Upper lobe of left lung (tissue), 6 donors: Measurements from ENCODE around the gene GLRA2. TPM values are rescaled to one million over a fixed set of nuclear protein-coding genes. Genes with fewer than 3 reads are reported as not detected.

Experiments
- ATAC-seq, 2 donors: fragments of 200-7000 bp; cut with Tn5 transposase; one replicate each; pipeline ENCODE4 v1.9.1; 2022; ENCODE audit warnings: mild to moderate bottlenecking in 2 of 2, moderate library complexity in 2 of 2; ENCODE audit not compliant: low FRiP score in 2 of 2
- DNase-seq, 2 donors: peaks; one replicate each; pipeline ENCODE4 v3.0.0-alpha.2; 2019 to 2020
- H3K27ac ChIP-seq, 4 donors: fragments of 200-600 bp; sonication (generic); one replicate each; pipeline ENCODE4 v1.5.1; 2016 to 2019
- H3K27me3 ChIP-seq, 4 donors: fragments of 200-600 bp; sonication (generic); one replicate each; pipeline ENCODE4 v1.5.1; 2017 to 2019
- H3K36me3 ChIP-seq, 4 donors: fragments of 200-600 bp; sonication (generic); one replicate each; pipeline ENCODE4 v1.5.1; 2016 to 2019
- H3K4me1 ChIP-seq, 4 donors: fragments of 200-600 bp; sonication (generic); one replicate each; pipeline ENCODE4 v1.5.1; 2018 to 2019
- H3K4me3 ChIP-seq, 4 donors: fragments of 200-600 bp; sonication (generic); one replicate each; pipeline ENCODE4 v1.5.1; 2017 to 2019; ENCODE audit warnings: mild to moderate bottlenecking in 2 of 4, moderate library complexity in 1 of 4
- H3K9me3 ChIP-seq, 4 donors: fragments of 200-600 bp; sonication (generic); one replicate each; pipeline ENCODE4 v1.5.1; 2018 to 2019
- CTCF ChIP-seq, 6 experiments: fragments of 450-650 bp in 4 of 6; fragments of 200-600 bp in 2 of 6; sonication (generic) in 2 of 6; IDR thresholded peaks; one replicate each; pipeline ENCODE4 v1.5.1; 2016 to 2019; ENCODE audit warnings: antibody characterized with exemption in 6 of 6
- EP300 ChIP-seq, 4 donors: sonication (generic); formaldehyde crosslinking; IDR thresholded peaks; one replicate each; pipeline ENCODE4 v1.5.1; 2017; ENCODE audit warnings: antibody characterized with exemption in 4 of 4, control low read depth in 2 of 4
- POLR2A ChIP-seq, 4 donors: fragments of 450-650 bp; IDR thresholded peaks; one replicate each; pipeline ENCODE4 v1.5.1; 2016 to 2017; ENCODE audit warnings: antibody characterized with exemption in 4 of 4, mild to moderate bottlenecking in 2 of 4
- POLR2AphosphoS5 ChIP-seq, 2 donors: sonication (generic); formaldehyde crosslinking; IDR thresholded peaks; one replicate each; pipeline ENCODE4 v1.5.1; 2017; ENCODE audit warnings: antibody characterized with exemption in 2 of 2
- WGBS, 2 donors: methylation state at CpG; one replicate each; pipeline ENCODE4 v1.1.5; 2017 to 2018; 5-methylcytosine and 5-hydroxymethylcytosine counted together
- total RNA-seq, 6 donors: library from RNA; depleted of rRNA in 4 of 6; stranded (reverse); fragments of >200 nt in 4 of 6; gene quantifications; one replicate each; pipeline versions ENCODE4 v1.1.0 to v1.2.1, GENCODE V29; 2016 to 2021
- donor health status: DM: no; HTN: no; CAD: no; lungs with moderate emphysema.
- donor health status: DM: no; HTN: yes; CAD: no; lungs with severe emphysema.

The GLRA2 gene
- total RNA-seq, 6 donors from 2014 or later, result not detected

DNA sequence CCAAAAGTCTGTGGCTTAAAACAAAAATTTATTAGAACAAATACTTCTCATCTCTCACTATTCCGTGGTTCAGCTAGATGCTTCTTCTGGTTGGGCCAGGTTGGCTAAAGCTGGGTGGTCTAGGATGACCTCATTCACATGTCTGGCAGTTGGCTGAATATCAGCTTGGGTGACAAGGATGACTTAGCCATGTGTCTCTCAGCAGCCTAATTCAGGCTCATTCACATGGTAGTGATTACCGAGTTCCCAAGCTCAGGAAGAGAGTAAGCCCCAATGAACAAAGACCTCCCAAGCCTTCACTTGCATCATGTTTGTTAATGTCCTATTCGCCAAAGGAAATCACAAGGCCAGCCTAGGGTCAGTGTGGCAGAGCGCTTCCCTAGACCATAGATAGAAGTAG lies 224.1 kb downstream of the GLRA2 start:
- H3K4me3 ChIP-seq, result no peak overlapping the region
- H3K27ac ChIP-seq, result no peak overlapping the region
- H3K4me1 ChIP-seq, result no peaks in the 10 kb centered on the region
- WGBS, 2 donors, result 83 to 94% methylated on average over 2 to 4 of the region's 4 CpGs
- no peaks in the 10 kb centered on the region for H3K9me3 ChIP-seq
- no peaks in the 10 kb centered on the region for H3K36me3 ChIP-seq
- no peak for ATAC-seq
- no peak for DNase-seq
- H3K27me3 ChIP-seq, result no peaks in the 10 kb centered on the region
- TF ChIP-seq POLR2AphosphoS5 (IDR thresholded peaks at IDR 0.05) (no peak), EP300 (IDR thresholded peaks at IDR 0.05) (no peak), CTCF (IDR thresholded peaks at IDR 0.05) (no peak), POLR2A (IDR thresholded peaks at IDR 0.05) (no peak)

DNA sequence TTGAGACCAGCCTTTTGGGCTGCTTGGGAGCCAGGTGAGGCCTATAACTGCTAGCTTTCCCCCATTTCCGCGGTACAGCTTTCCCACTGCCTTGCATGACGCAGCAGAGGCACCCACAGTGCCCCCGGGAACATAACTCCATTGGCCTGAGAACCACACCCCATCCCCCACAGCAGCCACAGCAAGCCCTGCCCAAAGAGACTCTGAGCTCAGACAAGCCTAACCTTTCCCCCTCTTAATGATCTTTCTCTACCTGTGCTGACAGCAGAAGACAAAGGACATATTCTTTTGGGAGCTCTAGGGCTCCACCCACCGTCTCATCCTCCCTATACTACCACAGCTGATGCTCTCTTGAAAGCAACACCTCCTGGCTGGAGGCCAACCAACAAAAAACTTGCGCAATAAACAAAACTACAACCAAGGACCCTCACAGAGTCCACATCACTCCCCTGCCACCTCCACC lies 228.7 kb downstream of the GLRA2 start:
- WGBS, 2 donors, result 82 to 100% methylated on average over 1 to 6 of the region's 6 CpGs
- H3K27ac ChIP-seq, result no peak overlapping the region

DNA sequence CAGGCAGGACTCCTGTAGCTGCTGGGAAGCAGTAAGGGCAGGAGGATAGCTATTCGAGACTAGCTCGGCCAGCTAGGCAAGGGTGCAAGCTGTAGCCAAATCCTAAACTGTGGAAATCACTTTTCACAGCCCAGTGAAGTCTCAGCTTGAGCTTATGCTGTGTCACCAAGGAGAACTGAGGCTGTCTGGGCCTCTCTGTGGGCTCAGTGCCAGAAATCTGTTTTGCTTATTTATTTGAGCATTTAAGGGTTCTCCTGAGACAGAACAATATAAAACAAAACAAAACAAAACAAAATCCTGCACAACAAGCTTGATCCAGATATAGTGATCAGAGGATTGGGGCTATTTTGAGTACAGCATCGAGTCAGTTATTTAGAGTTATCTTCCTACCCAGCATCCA lies 246.1 kb downstream of the GLRA2 start:
- Histone ChIP-seq H3K36me3 (no peaks in the 10 kb centered on the region), H3K4me1 (no peaks in the 10 kb centered on the region), H3K9me3 (no peaks in the 10 kb centered on the region), H3K4me3 (no peak overlapping the region), H3K27ac (no peak overlapping the region), H3K27me3 (no peaks in the 10 kb centered on the region)
- no peak for TF ChIP-seq CTCF (IDR thresholded peaks at IDR 0.05)
- no peak for TF ChIP-seq EP300 (IDR thresholded peaks at IDR 0.05)
- TF ChIP-seq POLR2AphosphoS5 (IDR thresholded peaks at IDR 0.05), result no peak
- no peak for TF ChIP-seq POLR2A (IDR thresholded peaks at IDR 0.05)
- no peak for DNase-seq
- WGBS, 2 donors, result 57 to 75% methylated on average over 3 of the region's 3 CpGs
- no peak for ATAC-seq

More for the DNA sequence above, 228.7 kb downstream of the GLRA2 start:
- Histone ChIP-seq H3K9me3 (no peaks in the 10 kb centered on the region), H3K36me3 (no peaks in the 10 kb centered on the region), H3K4me1 (no peaks in the 10 kb centered on the region), H3K4me3 (no peak overlapping the region), H3K27me3 (no peaks in the 10 kb centered on the region)
- no peak for DNase-seq
- no peak for TF ChIP-seq EP300 (IDR thresholded peaks at IDR 0.05)
- no peak for ATAC-seq

DNA sequence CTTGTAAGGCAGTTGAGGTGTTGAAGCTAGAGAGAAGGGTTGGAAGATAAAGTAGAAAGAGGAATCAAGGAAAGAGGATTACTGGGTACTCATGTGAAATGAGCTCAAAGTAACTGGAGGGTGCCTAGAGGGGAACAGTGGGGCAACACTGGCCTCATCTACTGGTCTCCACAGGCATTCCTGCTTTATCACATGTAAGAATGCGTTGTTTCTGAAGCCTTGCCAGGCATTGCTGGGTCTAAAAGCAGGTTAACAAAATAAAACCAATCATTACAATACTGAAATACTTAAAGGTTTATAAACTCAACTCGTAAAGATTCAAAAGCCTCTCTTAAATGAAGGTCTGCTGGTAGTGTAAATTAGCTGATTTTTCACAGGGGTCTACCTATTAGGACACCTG lies 247.6 kb downstream of the GLRA2 start:
- 74 to 87% methylated on average over 2 of the region's 2 CpGs for WGBS, 2 donors
- Histone ChIP-seq H3K4me1 (no peaks in the 10 kb centered on the region), H3K27ac (no peak overlapping the region), H3K9me3 (no peaks in the 10 kb centered on the region), H3K36me3 (no peaks in the 10 kb centered on the region), H3K4me3 (no peak overlapping the region), H3K27me3 (no peaks in the 10 kb centered on the region)
- no peak for DNase-seq
- ATAC-seq, result no peak
- TF ChIP-seq EP300 (IDR thresholded peaks at IDR 0.05) (no peak), CTCF (IDR thresholded peaks at IDR 0.05) (no peak), POLR2A (IDR thresholded peaks at IDR 0.05) (no peak), POLR2AphosphoS5 (IDR thresholded peaks at IDR 0.05) (no peak)

DNA sequence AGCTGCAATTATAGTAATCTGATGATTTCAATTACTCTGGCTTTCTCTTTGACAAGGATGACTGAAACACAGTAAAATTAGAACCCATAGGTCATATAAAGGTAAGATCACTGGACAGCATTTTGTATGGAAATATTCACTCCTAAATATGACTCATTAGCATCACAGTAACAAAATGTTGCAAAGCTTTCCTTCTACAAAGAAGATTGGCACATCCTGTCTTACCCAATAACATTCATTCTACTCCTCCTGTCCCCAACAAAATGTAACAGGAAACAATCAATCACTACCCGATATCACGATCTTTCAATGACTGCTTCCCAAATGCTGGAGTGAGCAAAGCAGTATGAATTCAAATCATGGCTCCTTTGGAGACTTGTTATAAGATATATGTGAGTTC lies 248.2 kb downstream of the GLRA2 start:
- Histone ChIP-seq H3K9me3 (no peaks in the 10 kb centered on the region), H3K27ac (no peak overlapping the region), H3K36me3 (no peaks in the 10 kb centered on the region), H3K4me1 (no peaks in the 10 kb centered on the region), H3K4me3 (no peak overlapping the region), H3K27me3 (no peaks in the 10 kb centered on the region)
- ATAC-seq, result no peak
- no peak for DNase-seq
- WGBS, 2 donors, result 47% methylated on average over 2 of the region's 2 CpGs
- TF ChIP-seq POLR2A (IDR thresholded peaks at IDR 0.05), result no peak
- TF ChIP-seq CTCF (IDR thresholded peaks at IDR 0.05), result no peak
- TF ChIP-seq EP300 (IDR thresholded peaks at IDR 0.05), result no peak
- no peak for TF ChIP-seq POLR2AphosphoS5 (IDR thresholded peaks at IDR 0.05)
